WTC11 (cell line): ENCODE measurements around the gene SAMD3. TPM values are rescaled to one million over a fixed set of nuclear protein-coding genes. Genes with fewer than 3 reads are reported as not detected.
"Not testable (repeated sequence)": the region's sequence is repeated elsewhere in the genome, so short reads cannot be mapped to it uniquely, and the experiment has no call there.

Source experiments
- ATAC-seq: fragments of 200-7000 bp; cut with Tn5 transposase; 2 replicates; pipeline ENCODE4 v1.10.0; 2021; ENCODE audit warnings: mild to moderate bottlenecking, moderate library complexity
- CTCF ChIA-PET: fragments of 300-600 bp; sonication (Branson Sonifier 250); formaldehyde crosslinking; loops from one replicate; lab custom pipeline; 2021; ENCODE audit warnings: antibody characterized with exemption; lab: Charles Lee
- POLR2A ChIA-PET: fragments of 350-600 bp; sonication (Branson Sonifier 250); formaldehyde crosslinking; loops from one replicate; lab custom pipeline; 2021; ENCODE audit warnings: antibody characterized with exemption; lab: Charles Lee
- DNase-seq: peaks from one replicate; pipeline ENCODE4 v3.0.0; 2021; ENCODE audit warnings: low spot score
- H3K27ac Mint-ChIP-seq: 2 replicates; pipeline ENCODE4 v1.8.0; 2021; ENCODE audit warnings: mixed read lengths
- H3K27me3 Mint-ChIP-seq: 2 replicates; pipeline ENCODE4 v1.8.0; 2021; ENCODE audit warnings: low read depth, mild to moderate bottlenecking, moderate library complexity, mixed read lengths
- H3K36me3 Mint-ChIP-seq: 2 replicates; pipeline ENCODE4 v1.8.0; 2021; ENCODE audit warnings: mixed read lengths
- H3K4me1 Mint-ChIP-seq: 2 replicates; pipeline ENCODE4 v1.8.0; 2022; ENCODE audit warnings: mixed read lengths
- H3K4me3 Mint-ChIP-seq: 2 replicates; pipeline ENCODE4 v1.8.0; 2021; ENCODE audit warnings: mild to moderate bottlenecking, moderate library complexity, mixed read lengths
- H3K9me3 Mint-ChIP-seq: 2 replicates; pipeline ENCODE4 v1.8.0; 2021; ENCODE audit warnings: mixed read lengths
- CBFB ChIP-seq: sonication (generic); formaldehyde crosslinking; IDR thresholded peaks from 2 replicates; pipeline ENCODE4 v1.8.1; 2022; ENCODE audit warnings: mild to moderate bottlenecking, low read depth, missing genetic modification reagents
- CREB1 ChIP-seq: sonication (generic); formaldehyde crosslinking; IDR thresholded peaks from 2 replicates; pipeline ENCODE4 v1.8.0; 2023; ENCODE audit warnings: mild to moderate bottlenecking, missing genetic modification reagents
- ESRRA ChIP-seq: sonication (generic); formaldehyde crosslinking; IDR thresholded peaks from 2 replicates; pipeline ENCODE4 v1.8.1; 2022; ENCODE audit warnings: mild to moderate bottlenecking, missing genetic modification reagents, borderline replicate concordance
- MXD4 ChIP-seq: fragments of 250-450 bp; sonication (Bioruptor Pico); IDR thresholded peaks from 2 replicates; pipeline ENCODE4 v1.8.0; 2021; ENCODE audit warnings: mild to moderate bottlenecking, moderate library complexity, borderline replicate concordance
- MYBL2 ChIP-seq: sonication (generic); formaldehyde crosslinking; IDR thresholded peaks from 2 replicates; pipeline ENCODE4 v1.8.1; 2023; ENCODE audit warnings: mild to moderate bottlenecking, moderate library complexity, missing genetic modification reagents
- RELA ChIP-seq: sonication (generic); formaldehyde crosslinking; IDR thresholded peaks from 2 replicates; pipeline ENCODE4 v1.8.1; 2022; ENCODE audit warnings: missing genetic modification reagents, mild to moderate bottlenecking, borderline replicate concordance
- SMAD3 ChIP-seq: sonication (generic); formaldehyde crosslinking; IDR thresholded peaks from 2 replicates; pipeline ENCODE4 v1.8.0; 2022; ENCODE audit warnings: missing genetic modification reagents, mild to moderate bottlenecking, borderline replicate concordance
- ZBTB21 ChIP-seq: sonication (generic); formaldehyde crosslinking; IDR thresholded peaks from 2 replicates; pipeline ENCODE4 v1.8.1; 2023; ENCODE audit warnings: mild to moderate bottlenecking, missing genetic modification reagents, borderline replicate concordance
- total RNA-seq: library from RNA; stranded (reverse); gene quantifications from 3 replicates; pipeline ENCODE4 v1.2.3, GENCODE V29; 2021
- TF ChIP-seq, protein P1 (sequence below): sonication (generic); formaldehyde crosslinking; IDR thresholded peaks from 2 replicates; pipeline ENCODE4 v1.8.0; 2022; ENCODE audit warnings: mild to moderate bottlenecking, missing genetic modification reagents
- TF ChIP-seq, protein P2 (sequence below): fragments of 200-600 bp; IDR thresholded peaks from 2 replicates; pipeline ENCODE4 v1.8.0; 2022; ENCODE audit warnings: antibody characterized with exemption
- TF ChIP-seq, protein P3 (sequence below): sonication (generic); formaldehyde crosslinking; IDR thresholded peaks from 2 replicates; pipeline ENCODE4 v1.8.1; 2022; ENCODE audit warnings: low read depth, missing genetic modification reagents, borderline replicate concordance
- TF ChIP-seq, protein P4 (sequence below): fragments of 250-450 bp; sonication (Bioruptor Pico); conservative IDR thresholded peaks from 2 replicates; pipeline ENCODE4 v1.9.0; 2021; ENCODE audit warnings: mild to moderate bottlenecking
- TF ChIP-seq, protein P5 (sequence below): sonication (generic); formaldehyde crosslinking; IDR thresholded peaks from 2 replicates; pipeline ENCODE4 v1.8.1; 2023; ENCODE audit warnings: mild to moderate bottlenecking, missing genetic modification reagents, borderline replicate concordance
- TF ChIP-seq, protein P6 (sequence below): sonication (generic); formaldehyde crosslinking; IDR thresholded peaks from 2 replicates; pipeline ENCODE4 v1.8.1; 2023; ENCODE audit warnings: mild to moderate bottlenecking, missing genetic modification reagents

Gene SAMD3
- total RNA-seq, 1 experiment from 2014 or later: 1.2 TPM

DNA sequence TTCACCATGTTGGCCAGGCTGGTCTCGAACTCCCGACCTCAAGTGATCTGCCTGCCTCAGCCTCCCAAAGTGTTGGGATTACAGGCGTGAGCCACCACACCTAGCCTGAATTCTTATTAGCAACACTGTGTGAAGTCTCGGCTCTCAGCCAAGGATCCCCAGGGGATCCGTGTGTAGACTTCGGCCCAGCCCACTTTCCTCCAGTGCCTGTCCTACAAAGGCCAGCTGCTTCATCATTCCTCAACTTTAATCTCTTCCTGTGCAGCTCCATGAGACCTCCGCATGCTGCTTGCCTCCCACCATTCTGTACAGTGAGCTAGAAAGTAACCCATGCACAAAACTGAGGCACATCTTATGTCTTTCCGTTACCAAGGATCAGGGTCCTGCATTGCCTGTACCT lies 71.8 kb downstream of the SAMD3 start:
- no peak overlapping the region for H3K27ac Mint-ChIP-seq
- peaks cover 5% of the 10 kb centered on the region for H3K4me1 Mint-ChIP-seq
- H3K4me3 Mint-ChIP-seq: no peak overlapping the region
- no peaks in the 10 kb centered on the region for H3K36me3 Mint-ChIP-seq
- ChIA-PET POLR2A (no interaction called here), CTCF (interaction anchor here (0.8 to 1.8 kb wide), 2 partner anchors 132 to 143 kb away, joined by 3 to 7 read pairs; no protein-coding TSS in a partner anchor)
- ATAC-seq (no peak), DNase-seq (no peak)
- TF ChIP-seq CREB1 (CRISPR knock-in tag) (no peak), ESRRA (CRISPR knock-in tag) (no peak), MYBL2 (CRISPR knock-in tag) (no peak), CBFB (CRISPR knock-in tag) (no peak)
- no peaks in the 10 kb centered on the region for H3K27me3 Mint-ChIP-seq
- no peaks in the 10 kb centered on the region; the same call in 1 of the 2 replicates for H3K9me3 Mint-ChIP-seq

DNA sequence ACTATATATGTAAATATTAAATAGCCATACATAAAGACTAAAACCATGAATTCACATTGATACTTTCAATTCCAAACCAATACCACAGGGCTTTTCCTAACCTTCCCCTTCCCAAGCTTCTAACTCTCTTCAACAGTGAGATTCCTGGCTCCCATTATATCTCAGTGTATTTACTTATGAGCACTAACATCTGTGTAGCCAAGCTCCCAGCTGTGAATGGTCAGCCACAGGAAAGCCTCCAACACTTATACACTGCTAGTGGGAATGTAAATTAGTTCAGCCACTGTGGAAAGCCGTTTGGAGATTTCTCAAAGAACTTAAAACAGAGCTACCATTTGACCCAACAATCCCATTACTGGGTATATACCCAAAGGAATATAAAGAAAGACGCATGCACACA lies 73.7 kb downstream of the SAMD3 start:
- H3K27ac Mint-ChIP-seq, ATAC-seq, DNase-seq, POLR2A ChIA-PET, CTCF ChIA-PET, H3K36me3 Mint-ChIP-seq, H3K4me1 Mint-ChIP-seq, H3K27me3 Mint-ChIP-seq, H3K4me3 Mint-ChIP-seq, H3K9me3 Mint-ChIP-seq: not testable (repeated sequence)

DNA sequence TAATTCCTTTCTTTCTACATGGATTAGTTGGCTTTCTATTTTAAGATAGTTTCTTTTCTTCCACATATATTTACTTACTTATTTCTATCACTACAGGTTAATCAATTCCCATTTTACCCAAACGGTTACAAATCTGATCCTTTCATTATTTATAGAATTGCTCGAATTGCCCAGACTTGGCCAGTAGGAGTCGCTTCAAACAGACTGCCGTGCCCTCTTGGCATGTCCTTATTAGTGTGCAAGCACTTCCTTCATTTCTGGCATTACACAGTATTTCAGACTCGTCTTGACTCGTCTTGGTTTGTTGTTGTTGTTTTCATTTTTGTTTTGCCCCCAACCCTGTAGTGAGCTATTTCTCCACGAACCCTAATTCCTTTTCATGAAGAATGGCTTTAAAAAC lies 74.6 kb downstream of the SAMD3 start:
- peak; percentile 23 for DNase-seq
- CTCF ChIA-PET: no interaction called here
- no peak overlapping the region for H3K4me3 Mint-ChIP-seq
- TF ChIP-seq, protein P1, sequence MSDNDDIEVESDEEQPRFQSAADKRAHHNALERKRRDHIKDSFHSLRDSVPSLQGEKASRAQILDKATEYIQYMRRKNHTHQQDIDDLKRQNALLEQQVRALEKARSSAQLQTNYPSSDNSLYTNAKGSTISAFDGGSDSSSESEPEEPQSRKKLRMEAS (CRISPR knock-in tag): no peak
- TF ChIP-seq, protein P2, sequence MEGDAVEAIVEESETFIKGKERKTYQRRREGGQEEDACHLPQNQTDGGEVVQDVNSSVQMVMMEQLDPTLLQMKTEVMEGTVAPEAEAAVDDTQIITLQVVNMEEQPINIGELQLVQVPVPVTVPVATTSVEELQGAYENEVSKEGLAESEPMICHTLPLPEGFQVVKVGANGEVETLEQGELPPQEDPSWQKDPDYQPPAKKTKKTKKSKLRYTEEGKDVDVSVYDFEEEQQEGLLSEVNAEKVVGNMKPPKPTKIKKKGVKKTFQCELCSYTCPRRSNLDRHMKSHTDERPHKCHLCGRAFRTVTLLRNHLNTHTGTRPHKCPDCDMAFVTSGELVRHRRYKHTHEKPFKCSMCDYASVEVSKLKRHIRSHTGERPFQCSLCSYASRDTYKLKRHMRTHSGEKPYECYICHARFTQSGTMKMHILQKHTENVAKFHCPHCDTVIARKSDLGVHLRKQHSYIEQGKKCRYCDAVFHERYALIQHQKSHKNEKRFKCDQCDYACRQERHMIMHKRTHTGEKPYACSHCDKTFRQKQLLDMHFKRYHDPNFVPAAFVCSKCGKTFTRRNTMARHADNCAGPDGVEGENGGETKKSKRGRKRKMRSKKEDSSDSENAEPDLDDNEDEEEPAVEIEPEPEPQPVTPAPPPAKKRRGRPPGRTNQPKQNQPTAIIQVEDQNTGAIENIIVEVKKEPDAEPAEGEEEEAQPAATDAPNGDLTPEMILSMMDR: 0 out of 2 replicates have a peak, but pooled peaks have one; percentile 20
- H3K4me1 Mint-ChIP-seq: peaks cover 5% of the 10 kb centered on the region
- peak; percentile 74 for ATAC-seq
- H3K9me3 Mint-ChIP-seq: no peaks in the 10 kb centered on the region; the same call in 1 of the 2 replicates
- POLR2A ChIA-PET: no interaction called here
- no peaks in the 10 kb centered on the region for H3K27me3 Mint-ChIP-seq
- no peak overlapping the region for H3K27ac Mint-ChIP-seq
- no peaks in the 10 kb centered on the region for H3K36me3 Mint-ChIP-seq

DNA sequence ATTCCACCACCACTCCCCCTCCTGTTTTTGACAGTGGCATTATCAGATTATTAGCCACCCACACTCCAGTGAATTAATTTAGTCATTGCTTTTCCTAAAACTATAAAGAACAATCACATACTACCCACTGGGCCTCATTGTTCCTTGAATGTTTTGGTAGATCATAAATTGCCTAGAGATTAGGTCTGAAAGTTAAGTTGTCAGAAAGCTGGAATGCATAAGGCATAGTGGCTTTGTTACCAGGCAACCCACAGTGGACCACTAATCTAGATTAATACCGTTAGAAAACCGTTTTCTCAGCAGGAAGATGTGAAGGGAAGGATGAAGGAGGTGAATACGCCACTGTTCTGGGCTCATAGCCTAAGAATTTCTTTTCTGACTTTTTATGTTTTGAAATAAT lies 75.6 kb downstream of the SAMD3 start:
- POLR2A ChIA-PET: no interaction called here
- no peaks in the 10 kb centered on the region for H3K4me1 Mint-ChIP-seq
- TF ChIP-seq, protein P3, sequence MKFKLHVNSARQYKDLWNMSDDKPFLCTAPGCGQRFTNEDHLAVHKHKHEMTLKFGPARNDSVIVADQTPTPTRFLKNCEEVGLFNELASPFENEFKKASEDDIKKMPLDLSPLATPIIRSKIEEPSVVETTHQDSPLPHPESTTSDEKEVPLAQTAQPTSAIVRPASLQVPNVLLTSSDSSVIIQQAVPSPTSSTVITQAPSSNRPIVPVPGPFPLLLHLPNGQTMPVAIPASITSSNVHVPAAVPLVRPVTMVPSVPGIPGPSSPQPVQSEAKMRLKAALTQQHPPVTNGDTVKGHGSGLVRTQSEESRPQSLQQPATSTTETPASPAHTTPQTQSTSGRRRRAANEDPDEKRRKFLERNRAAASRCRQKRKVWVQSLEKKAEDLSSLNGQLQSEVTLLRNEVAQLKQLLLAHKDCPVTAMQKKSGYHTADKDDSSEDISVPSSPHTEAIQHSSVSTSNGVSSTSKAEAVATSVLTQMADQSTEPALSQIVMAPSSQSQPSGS: no peak
- TF ChIP-seq, protein P2: no peak
- TF ChIP-seq ZBTB21: no peak
- TF ChIP-seq, protein P4, sequence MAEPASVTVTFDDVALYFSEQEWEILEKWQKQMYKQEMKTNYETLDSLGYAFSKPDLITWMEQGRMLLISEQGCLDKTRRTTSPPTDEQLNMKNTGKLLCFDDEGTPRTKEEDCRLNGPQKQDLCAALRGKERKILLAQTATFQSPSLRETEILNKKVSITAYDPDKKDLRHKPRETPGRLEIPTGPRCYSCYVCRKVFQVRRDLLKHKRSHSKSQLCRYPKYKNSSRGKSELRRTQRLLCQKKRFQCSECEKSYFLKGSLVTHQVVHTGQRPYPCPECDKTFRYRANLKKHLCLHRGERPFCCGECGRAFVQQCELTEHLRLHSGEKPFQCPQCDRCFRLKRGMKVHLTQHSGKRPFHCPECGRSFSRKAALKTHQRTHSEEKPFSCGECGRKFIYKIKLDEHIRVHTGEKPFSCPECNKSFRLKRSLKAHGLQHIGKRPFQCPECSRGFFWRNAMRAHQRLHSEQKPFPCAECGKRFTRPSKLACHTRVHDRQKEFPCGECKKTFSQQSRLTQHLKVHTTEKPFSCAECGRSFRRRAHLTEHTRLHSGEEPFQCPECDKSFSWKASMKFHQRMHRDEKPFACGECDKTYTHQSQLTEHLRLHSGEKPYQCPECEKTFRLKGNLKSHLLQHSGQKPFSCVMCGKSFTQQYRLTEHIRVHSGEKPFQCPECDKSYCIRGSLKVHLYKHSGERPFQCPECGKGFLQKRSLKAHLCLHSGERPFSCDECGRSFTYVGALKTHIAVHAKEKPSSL: no peak
- no peak for TF ChIP-seq SMAD3
- TF ChIP-seq CBFB (CRISPR knock-in tag): no peak
- no peak for TF ChIP-seq MXD4 (CRISPR knock-in tag)
- TF ChIP-seq, protein P5, sequence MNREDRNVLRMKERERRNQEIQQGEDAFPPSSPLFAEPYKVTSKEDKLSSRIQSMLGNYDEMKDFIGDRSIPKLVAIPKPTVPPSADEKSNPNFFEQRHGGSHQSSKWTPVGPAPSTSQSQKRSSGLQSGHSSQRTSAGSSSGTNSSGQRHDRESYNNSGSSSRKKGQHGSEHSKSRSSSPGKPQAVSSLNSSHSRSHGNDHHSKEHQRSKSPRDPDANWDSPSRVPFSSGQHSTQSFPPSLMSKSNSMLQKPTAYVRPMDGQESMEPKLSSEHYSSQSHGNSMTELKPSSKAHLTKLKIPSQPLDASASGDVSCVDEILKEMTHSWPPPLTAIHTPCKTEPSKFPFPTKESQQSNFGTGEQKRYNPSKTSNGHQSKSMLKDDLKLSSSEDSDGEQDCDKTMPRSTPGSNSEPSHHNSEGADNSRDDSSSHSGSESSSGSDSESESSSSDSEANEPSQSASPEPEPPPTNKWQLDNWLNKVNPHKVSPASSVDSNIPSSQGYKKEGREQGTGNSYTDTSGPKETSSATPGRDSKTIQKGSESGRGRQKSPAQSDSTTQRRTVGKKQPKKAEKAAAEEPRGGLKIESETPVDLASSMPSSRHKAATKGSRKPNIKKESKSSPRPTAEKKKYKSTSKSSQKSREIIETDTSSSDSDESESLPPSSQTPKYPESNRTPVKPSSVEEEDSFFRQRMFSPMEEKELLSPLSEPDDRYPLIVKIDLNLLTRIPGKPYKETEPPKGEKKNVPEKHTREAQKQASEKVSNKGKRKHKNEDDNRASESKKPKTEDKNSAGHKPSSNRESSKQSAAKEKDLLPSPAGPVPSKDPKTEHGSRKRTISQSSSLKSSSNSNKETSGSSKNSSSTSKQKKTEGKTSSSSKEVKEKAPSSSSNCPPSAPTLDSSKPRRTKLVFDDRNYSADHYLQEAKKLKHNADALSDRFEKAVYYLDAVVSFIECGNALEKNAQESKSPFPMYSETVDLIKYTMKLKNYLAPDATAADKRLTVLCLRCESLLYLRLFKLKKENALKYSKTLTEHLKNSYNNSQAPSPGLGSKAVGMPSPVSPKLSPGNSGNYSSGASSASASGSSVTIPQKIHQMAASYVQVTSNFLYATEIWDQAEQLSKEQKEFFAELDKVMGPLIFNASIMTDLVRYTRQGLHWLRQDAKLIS (CRISPR knock-in tag): no peak
- TF ChIP-seq, protein P6, sequence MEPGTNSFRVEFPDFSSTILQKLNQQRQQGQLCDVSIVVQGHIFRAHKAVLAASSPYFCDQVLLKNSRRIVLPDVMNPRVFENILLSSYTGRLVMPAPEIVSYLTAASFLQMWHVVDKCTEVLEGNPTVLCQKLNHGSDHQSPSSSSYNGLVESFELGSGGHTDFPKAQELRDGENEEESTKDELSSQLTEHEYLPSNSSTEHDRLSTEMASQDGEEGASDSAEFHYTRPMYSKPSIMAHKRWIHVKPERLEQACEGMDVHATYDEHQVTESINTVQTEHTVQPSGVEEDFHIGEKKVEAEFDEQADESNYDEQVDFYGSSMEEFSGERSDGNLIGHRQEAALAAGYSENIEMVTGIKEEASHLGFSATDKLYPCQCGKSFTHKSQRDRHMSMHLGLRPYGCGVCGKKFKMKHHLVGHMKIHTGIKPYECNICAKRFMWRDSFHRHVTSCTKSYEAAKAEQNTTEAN (CRISPR knock-in tag): no peak
- TF ChIP-seq RELA: no peak

More for the DNA sequence above, 75.6 kb downstream of the SAMD3 start:
- H3K9me3 Mint-ChIP-seq: no peaks in the 10 kb centered on the region; the same call in 1 of the 2 replicates
- H3K27me3 Mint-ChIP-seq: no peaks in the 10 kb centered on the region
- H3K36me3 Mint-ChIP-seq: no peaks in the 10 kb centered on the region
- DNase-seq (no peak), ATAC-seq (no peak)
- no peak overlapping the region for H3K4me3 Mint-ChIP-seq
- CTCF ChIA-PET: no interaction called here
- no peak overlapping the region for H3K27ac Mint-ChIP-seq
